Panc1 (cell line): ENCODE measurements around the gene ETNK2. TPM values are rescaled to one million over a fixed set of nuclear protein-coding genes. Genes with fewer than 3 reads are reported as not detected.

Experiments
- ATAC-seq: fragments of 200-7000 bp; cut with Tn5 transposase; 2 replicates; pipeline ENCODE4 v1.9.1; 2020; ENCODE audit warnings: mild to moderate bottlenecking, moderate library complexity
- BruUV-seq: library from RNA; stranded (reverse); fragments of 400-500 nt; replicated peaks from 2 replicates; lab custom pipeline; 2021; lab: Mats Ljungman, UMichigan
- CTCF ChIA-PET: fragments of 300-600 bp; sonication (Branson Sonifier 250); formaldehyde crosslinking; loops from one replicate; lab custom pipeline; 2022; ENCODE audit warnings: antibody characterized with exemption; lab: Charles Lee
- POLR2A ChIA-PET: fragments of 300-600 bp; sonication (Branson Sonifier 250); formaldehyde crosslinking; loops from one replicate; lab custom pipeline; 2022; ENCODE audit warnings: antibody characterized with exemption; lab: Charles Lee
- DNase-seq: peaks from one replicate; pipeline ENCODE4 v3.0.0-alpha.2; 2010; ENCODE audit warnings: low read depth, low spot score
- H3K27ac ChIP-seq: 2 replicates; pipeline ENCODE4 v1.5.1; 2011; ENCODE audit warnings: mild to moderate bottlenecking, low read length, inconsistent platforms
- H3K27me3 ChIP-seq: fragments of 200-500 bp; sonication (Bioruptor generic); 2 replicates; pipeline ENCODE4 v1.6.0; 2014; ENCODE audit warnings: low read length, inconsistent platforms; ENCODE audit not compliant: control insufficient read depth, insufficient read depth
- H3K36me3 ChIP-seq: fragments of 200-500 bp; sonication (Bioruptor generic); 2 replicates; pipeline ENCODE4 v1.5.1; 2014; ENCODE audit warnings: inconsistent platforms, mild to moderate bottlenecking, low read length, moderate library complexity; ENCODE audit not compliant: control insufficient read depth, insufficient read depth
- H3K4me1 ChIP-seq: 2 replicates; pipeline ENCODE4 v1.5.1; 2011; ENCODE audit warnings: inconsistent platforms, mild to moderate bottlenecking, low read length, moderate library complexity; ENCODE audit not compliant: control insufficient read depth, insufficient read depth
- H3K4me3 ChIP-seq, 2 experiments: 2 replicates each; pipeline ENCODE4 v1.5.1; 2011 to 2012; ENCODE audit warnings: low read depth in 2 of 2, low read length in 2 of 2, mild to moderate bottlenecking in 2 of 2, inconsistent platforms in 1 of 2, moderate library complexity in 1 of 2
- H3K9me3 ChIP-seq: fragments of 200-500 bp; sonication (Bioruptor generic); 2 replicates; pipeline ENCODE4 v1.5.1; 2014; ENCODE audit warnings: low read depth, mild to moderate bottlenecking, inconsistent platforms, low read length, moderate library complexity; ENCODE audit not compliant: control insufficient read depth, insufficient read depth
- POLR2AphosphoS5 ChIP-seq: IDR thresholded peaks from 2 replicates; pipeline ENCODE4 v1.6.1; 2012; ENCODE audit warnings: mild to moderate bottlenecking, low read depth, low read length, moderate library complexity
- SIN3A ChIP-seq: IDR thresholded peaks from 2 replicates; pipeline ENCODE4 v1.6.1; 2012; ENCODE audit warnings: low read depth, mild to moderate bottlenecking, low read length, moderate library complexity, borderline replicate concordance; ENCODE audit not compliant: insufficient read depth
- TCF7L2 ChIP-seq: IDR thresholded peaks from 2 replicates; pipeline ENCODE4 v1.6.1; 2011; ENCODE audit warnings: mild to moderate bottlenecking, low read depth, low read length, inconsistent platforms
- in situ Hi-C: cut with HindIII; loops from 2 replicates; pipeline ENCODE4 v1.10.0; 2016; ENCODE audit warnings: low sequenced_read_pairs, low pct_unique_long_range_greater_than_20kb
- intact Hi-C: fragments of 100-400 bp; cut with micrococcal nuclease; formaldehyde crosslinking; loops from one replicate; pipeline ENCODE4 v1.10.0; 2022; ENCODE audit not compliant: unreplicated experiment
- total RNA-seq: library from RNA; stranded (reverse); gene quantifications from one replicate; pipeline ENCODE4 v1.2.1, GENCODE V29; 2021; ENCODE audit not compliant: unreplicated experiment
- TF ChIP-seq, protein P1 (sequence below): fragments of 450-650 bp; IDR thresholded peaks from 2 replicates; pipeline ENCODE4 v1.5.1; 2017; ENCODE audit warnings: mild to moderate bottlenecking
- TF ChIP-seq, protein P2 (sequence below), 2 experiments: IDR thresholded peaks; 2 replicates each; pipeline ENCODE4 v1.6.1; 2011 to 2012; ENCODE audit warnings: low read depth in 2 of 2, control low read depth in 1 of 2, low read length in 1 of 2, mild to moderate bottlenecking in 1 of 2, moderate library complexity in 1 of 2; ENCODE audit not compliant: insufficient read depth in 1 of 2

The ETNK2 gene
- total RNA-seq, 1 experiment from 2014 or later = 6.7 TPM

DNA sequence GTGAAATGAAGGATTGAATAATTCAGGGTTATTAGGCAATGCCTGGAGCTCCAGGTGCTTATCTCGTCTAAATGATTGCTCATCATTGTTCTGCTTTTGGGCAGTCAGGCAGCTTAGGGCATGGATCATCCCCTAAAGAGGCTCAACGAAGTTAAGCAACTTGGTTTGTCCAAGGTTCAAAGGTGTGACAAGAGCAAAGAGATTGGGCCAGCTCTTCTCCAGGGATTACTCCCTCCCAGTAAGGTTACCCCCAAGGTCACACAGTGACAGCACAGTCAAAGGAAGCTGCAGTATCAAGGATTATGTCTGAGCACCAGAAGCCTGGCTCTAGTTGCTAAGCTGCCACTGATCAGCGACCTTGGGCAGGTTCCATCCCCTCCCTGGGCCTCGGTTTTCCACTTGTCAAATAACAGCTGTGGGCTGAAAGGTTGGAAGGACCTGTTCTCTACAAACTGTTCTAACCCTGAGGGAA, 6.8 kb downstream of the ETNK2 start:
- ChIA-PET CTCF (no interaction called here), POLR2A (interaction anchor here (0.6 kb wide), 1 partner anchor 821 kb away, joined by 3 read pairs; no protein-coding TSS in a partner anchor)
- intact Hi-C loops (no loop called here), in situ Hi-C loops (loop anchor here (25.0 kb wide), 1 partner anchor 283 kb away; the partner anchor contains the start of gene SNRPE)
- BruUV-seq = no TSS peak
- Histone ChIP-seq H3K36me3 (no peaks in the 10 kb centered on the region), H3K27me3 (no peaks in the 10 kb centered on the region), H3K9me3 (no peaks in the 10 kb centered on the region), H3K4me3 (no peak overlapping the region), H3K27ac (no peak overlapping the region), H3K4me1 (no peaks in the 10 kb centered on the region)
- TF ChIP-seq, protein P1, sequence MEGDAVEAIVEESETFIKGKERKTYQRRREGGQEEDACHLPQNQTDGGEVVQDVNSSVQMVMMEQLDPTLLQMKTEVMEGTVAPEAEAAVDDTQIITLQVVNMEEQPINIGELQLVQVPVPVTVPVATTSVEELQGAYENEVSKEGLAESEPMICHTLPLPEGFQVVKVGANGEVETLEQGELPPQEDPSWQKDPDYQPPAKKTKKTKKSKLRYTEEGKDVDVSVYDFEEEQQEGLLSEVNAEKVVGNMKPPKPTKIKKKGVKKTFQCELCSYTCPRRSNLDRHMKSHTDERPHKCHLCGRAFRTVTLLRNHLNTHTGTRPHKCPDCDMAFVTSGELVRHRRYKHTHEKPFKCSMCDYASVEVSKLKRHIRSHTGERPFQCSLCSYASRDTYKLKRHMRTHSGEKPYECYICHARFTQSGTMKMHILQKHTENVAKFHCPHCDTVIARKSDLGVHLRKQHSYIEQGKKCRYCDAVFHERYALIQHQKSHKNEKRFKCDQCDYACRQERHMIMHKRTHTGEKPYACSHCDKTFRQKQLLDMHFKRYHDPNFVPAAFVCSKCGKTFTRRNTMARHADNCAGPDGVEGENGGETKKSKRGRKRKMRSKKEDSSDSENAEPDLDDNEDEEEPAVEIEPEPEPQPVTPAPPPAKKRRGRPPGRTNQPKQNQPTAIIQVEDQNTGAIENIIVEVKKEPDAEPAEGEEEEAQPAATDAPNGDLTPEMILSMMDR = no peak
- TF ChIP-seq SIN3A = no peak
- ATAC-seq = no peak
- DNase-seq = no peak

DNA sequence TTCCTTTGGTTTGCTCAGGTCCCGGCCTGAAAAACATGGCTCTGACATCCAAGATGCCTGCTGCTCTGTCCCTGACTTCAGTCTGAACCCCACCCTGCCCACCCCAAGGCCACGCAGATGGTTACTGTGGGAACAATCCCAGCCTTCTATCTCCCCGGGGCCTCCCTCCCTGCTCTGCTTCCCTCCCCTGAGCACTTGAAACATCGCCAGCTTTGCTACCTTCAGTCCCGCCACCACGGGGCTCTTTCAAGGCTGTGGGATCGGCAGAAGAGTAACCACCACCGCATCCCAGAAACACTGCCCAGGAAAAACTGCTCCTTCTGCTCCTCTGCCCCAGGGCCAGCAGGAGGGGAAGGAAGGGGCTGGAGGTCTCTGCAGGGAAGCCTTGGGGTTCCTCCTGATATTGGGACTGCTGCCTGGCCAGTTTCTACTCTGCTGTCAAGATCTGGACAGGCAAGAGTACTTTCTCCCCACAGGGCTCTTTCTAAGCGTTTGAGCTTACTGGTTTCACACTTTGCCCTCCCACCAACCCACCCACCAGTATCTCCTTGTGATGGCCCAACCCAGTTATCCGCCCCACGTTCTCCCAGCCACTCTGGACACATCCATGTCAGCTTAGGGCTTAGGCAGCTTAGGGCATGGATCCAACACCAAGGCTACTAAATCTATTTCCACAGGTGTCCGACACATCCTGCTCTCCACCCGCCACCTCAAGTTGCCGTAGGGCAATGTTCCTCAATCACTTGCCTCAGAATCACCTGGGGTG, 8.4 kb downstream of the ETNK2 start:
- Histone ChIP-seq H3K4me1 (no peaks in the 10 kb centered on the region), H3K27me3 (no peaks in the 10 kb centered on the region), H3K9me3 (no peaks in the 10 kb centered on the region), H3K36me3 (no peaks in the 10 kb centered on the region), H3K27ac (no peak overlapping the region), H3K4me3 (no peak overlapping the region)
- POLR2A ChIA-PET = no interaction called here
- CTCF ChIA-PET = no interaction called here
- TF ChIP-seq, protein P1 = no peak
- TF ChIP-seq, protein P2, sequence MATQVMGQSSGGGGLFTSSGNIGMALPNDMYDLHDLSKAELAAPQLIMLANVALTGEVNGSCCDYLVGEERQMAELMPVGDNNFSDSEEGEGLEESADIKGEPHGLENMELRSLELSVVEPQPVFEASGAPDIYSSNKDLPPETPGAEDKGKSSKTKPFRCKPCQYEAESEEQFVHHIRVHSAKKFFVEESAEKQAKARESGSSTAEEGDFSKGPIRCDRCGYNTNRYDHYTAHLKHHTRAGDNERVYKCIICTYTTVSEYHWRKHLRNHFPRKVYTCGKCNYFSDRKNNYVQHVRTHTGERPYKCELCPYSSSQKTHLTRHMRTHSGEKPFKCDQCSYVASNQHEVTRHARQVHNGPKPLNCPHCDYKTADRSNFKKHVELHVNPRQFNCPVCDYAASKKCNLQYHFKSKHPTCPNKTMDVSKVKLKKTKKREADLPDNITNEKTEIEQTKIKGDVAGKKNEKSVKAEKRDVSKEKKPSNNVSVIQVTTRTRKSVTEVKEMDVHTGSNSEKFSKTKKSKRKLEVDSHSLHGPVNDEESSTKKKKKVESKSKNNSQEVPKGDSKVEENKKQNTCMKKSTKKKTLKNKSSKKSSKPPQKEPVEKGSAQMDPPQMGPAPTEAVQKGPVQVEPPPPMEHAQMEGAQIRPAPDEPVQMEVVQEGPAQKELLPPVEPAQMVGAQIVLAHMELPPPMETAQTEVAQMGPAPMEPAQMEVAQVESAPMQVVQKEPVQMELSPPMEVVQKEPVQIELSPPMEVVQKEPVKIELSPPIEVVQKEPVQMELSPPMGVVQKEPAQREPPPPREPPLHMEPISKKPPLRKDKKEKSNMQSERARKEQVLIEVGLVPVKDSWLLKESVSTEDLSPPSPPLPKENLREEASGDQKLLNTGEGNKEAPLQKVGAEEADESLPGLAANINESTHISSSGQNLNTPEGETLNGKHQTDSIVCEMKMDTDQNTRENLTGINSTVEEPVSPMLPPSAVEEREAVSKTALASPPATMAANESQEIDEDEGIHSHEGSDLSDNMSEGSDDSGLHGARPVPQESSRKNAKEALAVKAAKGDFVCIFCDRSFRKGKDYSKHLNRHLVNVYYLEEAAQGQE (IDR thresholded peaks at IDR 0.05; ENCODE audit: insufficient read depth in 1 of 2, low read depth in 2 of 2, low read length in 1 of 2) = no peak
- TF ChIP-seq POLR2AphosphoS5 (no peak), SIN3A (no peak), TCF7L2 (no peak)
- intact Hi-C loops = no loop called here
- no TSS peak for BruUV-seq
- in situ Hi-C loops = loop anchor here (25.0 kb wide), 1 partner anchor 281 kb away; the partner anchor contains the start of gene SNRPE
- no peak for ATAC-seq
- DNase-seq = no peak
